ENCODE results near the gene FBXL17. TPM values are rescaled to one million over a fixed set of nuclear protein-coding genes. Genes with fewer than 3 reads are reported as not detected.

The FBXL17 gene
- total and polyA plus RNA-seq, 2 of the 13 experiments (the other 11 are each of a cell fraction or from before 2014, with no cell fraction given): 3.0 to 7.9 TPM

DNA sequence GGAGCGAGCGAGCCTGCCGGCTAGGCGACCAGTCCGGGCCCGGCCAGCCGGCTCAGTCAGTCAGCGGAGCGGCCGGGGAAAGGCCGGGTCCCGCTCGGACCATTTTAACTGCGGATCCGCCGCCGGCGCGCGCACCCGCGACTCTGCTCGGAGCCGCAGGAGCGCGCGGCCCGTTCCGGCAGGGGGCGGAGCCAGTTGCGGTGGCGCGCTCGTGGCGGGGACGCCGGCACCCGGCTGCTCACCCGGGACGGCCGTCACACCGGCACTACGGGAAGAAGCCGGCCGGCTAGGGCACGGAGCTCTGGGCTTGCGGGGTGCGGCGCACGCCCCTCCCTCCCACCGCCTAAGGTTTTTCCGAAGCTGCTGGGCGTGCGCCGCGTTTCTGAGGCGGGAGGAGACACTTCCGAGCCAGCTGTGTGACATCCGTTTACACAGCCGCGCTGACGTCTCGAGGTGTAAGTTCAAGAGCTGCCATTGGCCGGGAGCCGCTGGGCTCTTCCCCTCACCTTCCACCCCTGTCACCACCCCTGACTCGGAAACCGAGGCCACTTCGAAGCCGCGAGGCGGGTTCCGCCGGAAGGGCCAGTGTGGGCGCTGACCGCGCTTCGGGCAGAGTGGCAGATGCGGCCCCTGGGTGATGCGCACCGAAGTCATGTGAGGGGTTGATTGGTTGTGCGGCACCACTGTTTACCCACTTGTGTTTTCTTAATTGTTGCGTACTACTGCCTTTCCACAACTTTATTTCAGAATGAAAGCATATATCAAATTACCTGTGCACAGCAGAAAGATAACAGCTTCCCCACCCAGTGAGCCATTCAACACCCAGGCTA, at the start of gene FBXL17 (continued):
- TF ChIP-seq, protein P1, sequence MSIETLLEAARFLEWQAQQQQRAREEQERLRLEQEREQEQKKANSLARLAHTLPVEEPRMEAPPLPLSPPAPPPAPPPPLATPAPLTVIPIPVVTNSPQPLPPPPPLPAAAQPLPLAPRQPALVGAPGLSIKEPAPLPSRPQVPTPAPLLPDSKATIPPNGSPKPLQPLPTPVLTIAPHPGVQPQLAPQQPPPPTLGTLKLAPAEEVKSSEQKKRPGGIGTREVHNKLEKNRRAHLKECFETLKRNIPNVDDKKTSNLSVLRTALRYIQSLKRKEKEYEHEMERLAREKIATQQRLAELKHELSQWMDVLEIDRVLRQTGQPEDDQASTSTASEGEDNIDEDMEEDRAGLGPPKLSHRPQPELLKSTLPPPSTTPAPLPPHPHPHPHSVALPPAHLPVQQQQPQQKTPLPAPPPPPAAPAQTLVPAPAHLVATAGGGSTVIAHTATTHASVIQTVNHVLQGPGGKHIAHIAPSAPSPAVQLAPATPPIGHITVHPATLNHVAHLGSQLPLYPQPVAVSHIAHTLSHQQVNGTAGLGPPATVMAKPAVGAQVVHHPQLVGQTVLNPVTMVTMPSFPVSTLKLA (IDR thresholded peaks at IDR 0.05): no peak
- TF ChIP-seq ARID2 (CRISPR knock-in tag; IDR thresholded peaks at IDR 0.05; ENCODE audit: borderline replicate concordance): peak; percentile 98
- 0 out of 2 replicates have a peak, but pooled peaks have one; percentile 58 for TF ChIP-seq RBAK (CRISPR knock-in tag; IDR thresholded peaks at IDR 0.05)
- TF ChIP-seq ISL2 (CRISPR knock-in tag; IDR thresholded peaks at IDR 0.05): no peak; the same call in 1 of the 2 replicates
- no peak for TF ChIP-seq FOXK2 (IDR thresholded peaks at IDR 0.05)
- TF ChIP-seq KAT7 (CRISPR knock-in tag; IDR thresholded peaks at IDR 0.05; ENCODE audit: borderline replicate concordance): peak; percentile 89; the same call in 1 of the 2 replicates
- 0 out of 2 replicates have a peak, but pooled peaks have one; percentile 50 for TF ChIP-seq ZNF629 (CRISPR knock-in tag; conservative IDR thresholded peaks at IDR 0.05)
- TF ChIP-seq, protein P2, sequence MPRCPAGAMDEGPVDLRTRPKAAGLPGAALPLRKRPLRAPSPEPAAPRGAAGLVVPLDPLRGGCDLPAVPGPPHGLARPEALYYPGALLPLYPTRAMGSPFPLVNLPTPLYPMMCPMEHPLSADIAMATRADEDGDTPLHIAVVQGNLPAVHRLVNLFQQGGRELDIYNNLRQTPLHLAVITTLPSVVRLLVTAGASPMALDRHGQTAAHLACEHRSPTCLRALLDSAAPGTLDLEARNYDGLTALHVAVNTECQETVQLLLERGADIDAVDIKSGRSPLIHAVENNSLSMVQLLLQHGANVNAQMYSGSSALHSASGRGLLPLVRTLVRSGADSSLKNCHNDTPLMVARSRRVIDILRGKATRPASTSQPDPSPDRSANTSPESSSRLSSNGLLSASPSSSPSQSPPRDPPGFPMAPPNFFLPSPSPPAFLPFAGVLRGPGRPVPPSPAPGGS (CRISPR knock-in tag; IDR thresholded peaks at IDR 0.05): peak; percentile 80
- TF ChIP-seq, protein P3, sequence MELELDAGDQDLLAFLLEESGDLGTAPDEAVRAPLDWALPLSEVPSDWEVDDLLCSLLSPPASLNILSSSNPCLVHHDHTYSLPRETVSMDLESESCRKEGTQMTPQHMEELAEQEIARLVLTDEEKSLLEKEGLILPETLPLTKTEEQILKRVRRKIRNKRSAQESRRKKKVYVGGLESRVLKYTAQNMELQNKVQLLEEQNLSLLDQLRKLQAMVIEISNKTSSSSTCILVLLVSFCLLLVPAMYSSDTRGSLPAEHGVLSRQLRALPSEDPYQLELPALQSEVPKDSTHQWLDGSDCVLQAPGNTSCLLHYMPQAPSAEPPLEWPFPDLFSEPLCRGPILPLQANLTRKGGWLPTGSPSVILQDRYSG (CRISPR knock-in tag; IDR thresholded peaks at IDR 0.05): no peak; the same call in 1 of the 2 replicates
- no peak for TF ChIP-seq SSRP1 (CRISPR knock-in tag; IDR thresholded peaks at IDR 0.05)
- no peak for TF ChIP-seq MLLT10 (CRISPR knock-in tag; IDR thresholded peaks at IDR 0.05)
- peak; percentile 77 for TF ChIP-seq NFYB (CRISPR knock-in tag; IDR thresholded peaks at IDR 0.05)
- TF ChIP-seq, protein P4, sequence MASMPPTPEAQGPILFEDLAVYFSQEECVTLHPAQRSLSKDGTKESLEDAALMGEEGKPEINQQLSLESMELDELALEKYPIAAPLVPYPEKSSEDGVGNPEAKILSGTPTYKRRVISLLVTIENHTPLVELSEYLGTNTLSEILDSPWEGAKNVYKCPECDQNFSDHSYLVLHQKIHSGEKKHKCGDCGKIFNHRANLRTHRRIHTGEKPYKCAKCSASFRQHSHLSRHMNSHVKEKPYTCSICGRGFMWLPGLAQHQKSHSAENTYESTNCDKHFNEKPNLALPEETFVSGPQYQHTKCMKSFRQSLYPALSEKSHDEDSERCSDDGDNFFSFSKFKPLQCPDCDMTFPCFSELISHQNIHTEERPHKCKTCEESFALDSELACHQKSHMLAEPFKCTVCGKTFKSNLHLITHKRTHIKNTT (CRISPR knock-in tag; IDR thresholded peaks at IDR 0.05): no peak
- peak; percentile 90 for TF ChIP-seq ZNF367 (CRISPR knock-in tag; IDR thresholded peaks at IDR 0.05; ENCODE audit: borderline replicate concordance)
- TF ChIP-seq HDAC6 (IDR thresholded peaks at IDR 0.05; ENCODE audit: low read depth, low read length): no peak
- no peak for TF ChIP-seq ESRRA (CRISPR knock-in tag; IDR thresholded peaks at IDR 0.05; ENCODE audit: low read depth)
- TF ChIP-seq ZNF709 (CRISPR knock-in tag; IDR thresholded peaks at IDR 0.05): peak; percentile 89
- peak; percentile 84; the same call in 1 of the 2 replicates for TF ChIP-seq NFKBIZ (CRISPR knock-in tag; IDR thresholded peaks at IDR 0.05)
- TF ChIP-seq, protein P5, sequence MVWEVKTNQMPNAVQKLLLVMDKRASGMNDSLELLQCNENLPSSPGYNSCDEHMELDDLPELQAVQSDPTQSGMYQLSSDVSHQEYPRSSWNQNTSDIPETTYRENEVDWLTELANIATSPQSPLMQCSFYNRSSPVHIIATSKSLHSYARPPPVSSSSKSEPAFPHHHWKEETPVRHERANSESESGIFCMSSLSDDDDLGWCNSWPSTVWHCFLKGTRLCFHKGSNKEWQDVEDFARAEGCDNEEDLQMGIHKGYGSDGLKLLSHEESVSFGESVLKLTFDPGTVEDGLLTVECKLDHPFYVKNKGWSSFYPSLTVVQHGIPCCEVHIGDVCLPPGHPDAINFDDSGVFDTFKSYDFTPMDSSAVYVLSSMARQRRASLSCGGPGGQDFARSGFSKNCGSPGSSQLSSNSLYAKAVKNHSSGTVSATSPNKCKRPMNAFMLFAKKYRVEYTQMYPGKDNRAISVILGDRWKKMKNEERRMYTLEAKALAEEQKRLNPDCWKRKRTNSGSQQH (CRISPR knock-in tag; IDR thresholded peaks at IDR 0.05; ENCODE audit: low read depth): no peak; the same call in none of the 2 replicates
- TF ChIP-seq SMYD3 (CRISPR knock-in tag; IDR thresholded peaks at IDR 0.05): peak; percentile 94
- peak; percentile 92 for TF ChIP-seq KDM2A (CRISPR knock-in tag; IDR thresholded peaks at IDR 0.05; ENCODE audit: borderline replicate concordance, low read depth)
- TF ChIP-seq CAMTA2 (CRISPR knock-in tag; IDR thresholded peaks at IDR 0.05; ENCODE audit: borderline replicate concordance): peak; percentile 78; the same call in 1 of the 2 replicates
- TF ChIP-seq, protein P6, sequence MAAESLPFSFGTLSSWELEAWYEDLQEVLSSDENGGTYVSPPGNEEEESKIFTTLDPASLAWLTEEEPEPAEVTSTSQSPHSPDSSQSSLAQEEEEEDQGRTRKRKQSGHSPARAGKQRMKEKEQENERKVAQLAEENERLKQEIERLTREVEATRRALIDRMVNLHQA (CRISPR knock-in tag; IDR thresholded peaks at IDR 0.05): no peak
- TF ChIP-seq SRSF4 (IDR thresholded peaks at IDR 0.05; ENCODE audit: low read depth, low read length, poor library complexity, severe bottlenecking): no peak
